GM06990 (cell line): ENCODE results near the gene TBX2.
A peak's percentile ranks its signal among the peaks of the same experiment; 100 is the strongest.
"Not testable (repeated sequence)": the region's sequence is repeated elsewhere in the genome, so short reads cannot be mapped to it uniquely, and the experiment has no call there.

Experiments
- DNase-seq: peaks from one replicate; pipeline ENCODE4 v3.0.0-alpha.2; 2011; ENCODE audit not compliant: insufficient read length; ENCODE audit errors: extremely low read depth
- H3K27me3 ChIP-seq: replicated peaks from 2 replicates; pipeline ENCODE4 v1.6.0; 2011; ENCODE audit warnings: low read length; ENCODE audit not compliant: control insufficient read depth, insufficient read depth
- H3K36me3 ChIP-seq: 2 replicates; pipeline ENCODE4 v1.5.1; 2011; ENCODE audit warnings: low read length; ENCODE audit not compliant: control insufficient read depth, insufficient read depth
- H3K4me3 ChIP-seq: replicated peaks from 2 replicates; pipeline ENCODE4 v1.5.1; 2011; ENCODE audit warnings: low read depth, mild to moderate bottlenecking, control low read depth, low read length
- CTCF ChIP-seq: IDR thresholded peaks from 2 replicates; pipeline ENCODE4 v1.5.1; 2011; ENCODE audit warnings: low read length, control low read depth, mild to moderate bottlenecking, inconsistent platforms; ENCODE audit not compliant: insufficient read depth, poor library complexity, severe bottlenecking

TBX2 gene

GRCh38 chr17:61425682-61426481 lies 26.2 kb downstream of the TBX2 start:
- H3K4me3 ChIP-seq = no peak overlapping the region
- DNase-seq = no peak
- no peaks in the 10 kb centered on the region for H3K27me3 ChIP-seq
- TF ChIP-seq CTCF = peak; percentile 20
- H3K36me3 ChIP-seq = no peaks in the 10 kb centered on the region

- TF ChIP-seq CTCF = no peak
- no peaks in the 10 kb centered on the region for H3K36me3 ChIP-seq
- no peak overlapping the region for H3K4me3 ChIP-seq
- DNase-seq = no peak
- no peaks in the 10 kb centered on the region for H3K27me3 ChIP-seq
Measured at GRCh38 chr17:61426482-61427304, 27.1 kb downstream of the TBX2 start.

GRCh38 chr17:61427567-61427966 lies 27.9 kb downstream of the TBX2 start:
- Histone ChIP-seq H3K4me3 (no peak overlapping the region), H3K36me3 (no peaks in the 10 kb centered on the region), H3K27me3 (no peaks in the 10 kb centered on the region)
- no peak for TF ChIP-seq CTCF
- no peak for DNase-seq

- no peaks in the 10 kb centered on the region for H3K36me3 ChIP-seq
- H3K27me3 ChIP-seq = no peaks in the 10 kb centered on the region; the same call in 1 of the 2 replicates
- no peak for TF ChIP-seq CTCF
- no peak for DNase-seq
- no peak overlapping the region for H3K4me3 ChIP-seq
Measured at GRCh38 chr17:61429274-61429673, 29.6 kb downstream of the TBX2 start.

GRCh38 chr17:61429831-61430230 lies 30.2 kb downstream of the TBX2 start:
- H3K36me3 ChIP-seq, H3K4me3 ChIP-seq, DNase-seq, H3K27me3 ChIP-seq: not testable (repeated sequence)
